ENCODE measurements around the gene KIRREL3. TPM values are rescaled to one million over a fixed set of nuclear protein-coding genes. Genes with fewer than 3 reads are reported as not detected.

The KIRREL3 gene
- total and polyA plus RNA-seq, 4 donors, result 0.02 to 0.71 (median 0.15) TPM; not detected in 1

- ATAC-seq (ENCODE audit: insufficient read depth, low FRiP score) (no peak), DNase-seq (no peak)
- peaks cover 0 to 11% (median 0%) of the 10 kb centered on the region in 5 donors for H3K4me1 ChIP-seq (ENCODE audit: control insufficient read depth in 5 of 5, insufficient read depth in 5 of 5, low read length in 5 of 5)
- H3K9ac ChIP-seq (ENCODE audit: insufficient read depth in 1 of 2, low read length in 2 of 2), result no peak overlapping the region
- no peak overlapping the region for H3K27ac ChIP-seq (ENCODE audit: low read depth in 1 of 2, low read length in 1 of 2)
- peaks cover 0 to 1% (median 0%) of the 10 kb centered on the region in 4 donors for H3K9me3 ChIP-seq (ENCODE audit: control insufficient read depth in 4 of 4, insufficient read depth in 3 of 4, low read length in 3 of 4)
- peaks cover 0 to 2% (median 0%) of the 10 kb centered on the region in 3 donors for H3K27me3 ChIP-seq (ENCODE audit: control insufficient read depth in 3 of 3, insufficient read depth in 3 of 3, low read length in 2 of 3)
- no peak for TF ChIP-seq CTCF (IDR thresholded peaks at IDR 0.05; ENCODE audit: control extremely low read depth, extremely low read depth)
- H3K36me3 ChIP-seq (ENCODE audit: control insufficient read depth in 4 of 4, insufficient read depth in 4 of 4, low read length in 4 of 4), result no peaks in the 10 kb centered on the region
- H3K4me3 ChIP-seq, result no peak overlapping the region
- WGBS, 2 donors, result 85 to 89% methylated on average over 5 of the region's 5 CpGs
Measured at GRCh38 chr11:126834149-126834548, 166.4 kb downstream of the KIRREL3 start.

- Histone ChIP-seq H3K36me3 (ENCODE audit: control insufficient read depth in 4 of 4, insufficient read depth in 4 of 4, low read length in 4 of 4) (no peaks in the 10 kb centered on the region), H3K4me3 (no peak overlapping the region), H3K4me1 (ENCODE audit: control insufficient read depth in 5 of 5, insufficient read depth in 5 of 5, low read length in 5 of 5) (peaks cover 0 to 11% (median 0%) of the 10 kb centered on the region in 5 donors), H3K9me3 (ENCODE audit: control insufficient read depth in 4 of 4, insufficient read depth in 3 of 4, low read length in 3 of 4) (peaks cover 0 to 3% (median 0%) of the 10 kb centered on the region in 4 donors), H3K9ac (ENCODE audit: insufficient read depth in 1 of 2, low read length in 2 of 2) (no peak overlapping the region), H3K27ac (ENCODE audit: low read depth in 1 of 2, low read length in 1 of 2) (no peak overlapping the region), H3K27me3 (ENCODE audit: control insufficient read depth in 3 of 3, insufficient read depth in 3 of 3, low read length in 2 of 3) (no peaks in the 10 kb centered on the region)
- TF ChIP-seq CTCF (IDR thresholded peaks at IDR 0.05; ENCODE audit: control extremely low read depth, extremely low read depth), result no peak
- WGBS, 2 donors, result 91 to 93% methylated on average over 1 of the region's 1 CpG
- DNase-seq (no peak), ATAC-seq (ENCODE audit: insufficient read depth, low FRiP score) (no peak)
Measured at GRCh38 chr11:126833065-126833464, 167.5 kb downstream of the KIRREL3 start.

GRCh38 chr11:126832387-126832786, 168.2 kb downstream of the KIRREL3 start:
- 70 to 83% methylated on average over 6 of the region's 6 CpGs for WGBS, 2 donors
- Histone ChIP-seq H3K9ac (ENCODE audit: insufficient read depth in 1 of 2, low read length in 2 of 2) (no peak overlapping the region), H3K27ac (ENCODE audit: low read depth in 1 of 2, low read length in 1 of 2) (no peak overlapping the region), H3K36me3 (ENCODE audit: control insufficient read depth in 4 of 4, insufficient read depth in 4 of 4, low read length in 4 of 4) (no peaks in the 10 kb centered on the region), H3K4me1 (ENCODE audit: control insufficient read depth in 5 of 5, insufficient read depth in 5 of 5, low read length in 5 of 5) (peaks cover 0 to 11% (median 0%) of the 10 kb centered on the region in 5 donors), H3K4me3 (no peak overlapping the region), H3K9me3 (ENCODE audit: control insufficient read depth in 4 of 4, insufficient read depth in 3 of 4, low read length in 3 of 4) (peaks cover 0 to 3% (median 0%) of the 10 kb centered on the region in 4 donors), H3K27me3 (ENCODE audit: control insufficient read depth in 3 of 3, insufficient read depth in 3 of 3, low read length in 2 of 3) (peaks cover 0 to 2% (median 0%) of the 10 kb centered on the region in 3 donors)
- no peak for TF ChIP-seq CTCF (IDR thresholded peaks at IDR 0.05; ENCODE audit: control extremely low read depth, extremely low read depth)
- ATAC-seq (ENCODE audit: insufficient read depth, low FRiP score) (no peak), DNase-seq (no peak)
